SKM-1 (cell line): ENCODE data around the gene UBE2G2.
A peak's percentile ranks its signal among the peaks of the same experiment; 100 is the strongest.

Experiments used
- DNase-seq: peaks from one replicate; lab custom pipeline; 2025; ENCODE audit not compliant: unreplicated experiment; lab: John Stamatoyannopoulos, UW

The UBE2G2 gene

GRCh38 chr21:44752671-44753235, 48.9 kb downstream of the UBE2G2 start:
- no peak for DNase-seq

GRCh38 chr21:44751799-44752636, 49.6 kb downstream of the UBE2G2 start:
- no peak for DNase-seq

GRCh38 chr21:44751186-44751798, 50.3 kb downstream of the UBE2G2 start:
- no peak for DNase-seq

GRCh38 chr21:44750675-44751025, 51.0 kb downstream of the UBE2G2 start:
- DNase-seq, result no peak

GRCh38 chr21:44749759-44750674, 51.6 kb downstream of the UBE2G2 start:
- DNase-seq, result no peak

GRCh38 chr21:44749116-44749758, 52.4 kb downstream of the UBE2G2 start:
- DNase-seq, result no peak

- DNase-seq, result no peak
Measured at GRCh38 chr21:44748621-44749020, 53.0 kb downstream of the UBE2G2 start.

- peak; percentile 3 for DNase-seq
Measured at GRCh38 chr21:44742418-44743153, 59.0 kb downstream of the UBE2G2 start.

- no peak for DNase-seq
Measured at GRCh38 chr21:44741921-44742320, 59.7 kb downstream of the UBE2G2 start.

GRCh38 chr21:44740742-44741141, 60.9 kb downstream of the UBE2G2 start:
- no peak for DNase-seq

- no peak for DNase-seq
Measured at GRCh38 chr21:44739316-44739715, 62.3 kb downstream of the UBE2G2 start.

GRCh38 chr21:44738621-44739020, 63.0 kb downstream of the UBE2G2 start:
- DNase-seq, result no peak

- DNase-seq, result no peak
Measured at GRCh38 chr21:44737706-44738354, 63.8 kb downstream of the UBE2G2 start.

GRCh38 chr21:44736291-44737004, 65.2 kb downstream of the UBE2G2 start:
- DNase-seq, result no peak

- no peak for DNase-seq
Measured at GRCh38 chr21:44735821-44736220, 65.8 kb downstream of the UBE2G2 start.

- DNase-seq, result no peak
Measured at GRCh38 chr21:44734841-44735240, 66.8 kb downstream of the UBE2G2 start.

- no peak for DNase-seq
Measured at GRCh38 chr21:44734026-44734745, 67.4 kb downstream of the UBE2G2 start.

- DNase-seq, result no peak
Measured at GRCh38 chr21:44732956-44733355, 68.7 kb downstream of the UBE2G2 start.
